ENCODE data around the gene NDUFAF5.

NDUFAF5 gene

DNA sequence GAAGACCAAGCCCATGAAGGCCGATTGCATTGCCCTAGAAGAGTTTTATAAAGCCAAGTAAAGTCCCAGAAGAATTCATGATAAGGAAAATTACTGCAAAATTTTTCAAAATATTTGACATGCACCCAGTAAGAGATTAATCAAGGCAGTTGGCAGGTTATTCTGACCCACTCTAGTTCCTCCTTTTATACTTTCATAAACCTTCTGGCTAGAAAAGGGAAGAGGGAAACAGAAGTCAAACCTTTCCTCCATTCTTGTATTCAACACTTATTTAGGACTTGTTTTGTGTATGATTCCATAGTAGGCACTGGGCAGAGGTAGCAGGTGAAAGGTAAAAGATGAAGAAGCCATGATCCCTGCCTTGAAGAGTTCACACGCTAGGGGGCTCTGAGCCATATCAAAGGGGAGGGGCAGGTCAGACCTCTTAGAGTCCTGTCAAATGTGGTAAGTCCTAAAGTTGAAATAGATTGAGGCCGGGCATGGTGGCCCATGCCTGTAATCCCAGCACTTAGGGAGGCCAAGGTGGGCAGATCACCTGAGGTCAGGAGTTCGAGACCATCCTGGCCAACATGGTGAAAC lies 85.4 kb downstream of the NDUFAF5 start:
- DNase-seq (ENCODE audit: low read depth, low spot score), result no peak

Measured in iPS DF 19.7 (cell line).